HG02943 (cell line): Measurements from ENCODE around the gene FIG4.
"Not testable (repeated sequence)": the region's sequence is repeated elsewhere in the genome, so short reads cannot be mapped to it uniquely, and the experiment has no call there.

Experiments used
- ATAC-seq: cut with Tn5 transposase; IDR thresholded peaks from one replicate; pipeline ENCODE4 v1.9.1; 2021; ENCODE audit warnings: mild to moderate bottlenecking, low read depth, moderate library complexity; ENCODE audit not compliant: unreplicated experiment

Gene FIG4

DNA sequence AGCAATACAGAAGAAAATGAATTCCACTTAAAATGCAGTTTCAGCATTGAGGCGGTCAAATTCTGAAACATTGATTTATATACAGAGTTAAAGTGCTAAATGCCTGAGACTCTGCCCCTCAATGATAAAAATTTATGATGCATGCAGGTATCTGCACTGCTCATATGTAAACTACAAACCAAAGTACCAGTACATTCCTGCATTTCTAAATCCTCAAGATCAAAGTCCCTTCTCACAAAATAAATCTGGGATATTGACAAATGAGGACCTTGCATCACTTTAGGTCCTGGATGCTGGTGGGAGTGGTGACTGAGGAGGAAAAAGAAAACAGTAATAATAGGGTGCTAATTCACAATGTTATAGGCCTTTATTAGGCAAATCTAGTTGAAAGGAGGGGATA lies 101.9 kb downstream of the FIG4 start:
- no peak for ATAC-seq

DNA sequence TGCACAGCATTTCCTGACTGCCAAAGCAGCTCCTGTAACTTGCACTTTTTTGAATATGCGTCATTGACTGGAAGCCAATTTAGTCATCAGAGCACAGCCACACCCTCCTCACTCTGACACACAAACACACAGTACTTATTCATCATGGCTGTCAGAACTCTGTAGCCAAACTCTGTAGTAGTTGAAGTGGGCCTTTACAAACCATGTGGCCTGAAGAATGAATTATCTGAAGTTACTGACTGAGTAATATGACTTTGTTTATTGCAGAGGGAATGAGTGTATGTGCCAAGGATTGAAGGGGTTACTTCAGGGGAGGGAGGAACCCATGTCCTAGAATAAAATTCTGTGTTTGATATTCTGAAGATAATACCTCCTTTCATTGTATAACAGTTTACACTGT lies 102.7 kb downstream of the FIG4 start:
- ATAC-seq = no peak

DNA sequence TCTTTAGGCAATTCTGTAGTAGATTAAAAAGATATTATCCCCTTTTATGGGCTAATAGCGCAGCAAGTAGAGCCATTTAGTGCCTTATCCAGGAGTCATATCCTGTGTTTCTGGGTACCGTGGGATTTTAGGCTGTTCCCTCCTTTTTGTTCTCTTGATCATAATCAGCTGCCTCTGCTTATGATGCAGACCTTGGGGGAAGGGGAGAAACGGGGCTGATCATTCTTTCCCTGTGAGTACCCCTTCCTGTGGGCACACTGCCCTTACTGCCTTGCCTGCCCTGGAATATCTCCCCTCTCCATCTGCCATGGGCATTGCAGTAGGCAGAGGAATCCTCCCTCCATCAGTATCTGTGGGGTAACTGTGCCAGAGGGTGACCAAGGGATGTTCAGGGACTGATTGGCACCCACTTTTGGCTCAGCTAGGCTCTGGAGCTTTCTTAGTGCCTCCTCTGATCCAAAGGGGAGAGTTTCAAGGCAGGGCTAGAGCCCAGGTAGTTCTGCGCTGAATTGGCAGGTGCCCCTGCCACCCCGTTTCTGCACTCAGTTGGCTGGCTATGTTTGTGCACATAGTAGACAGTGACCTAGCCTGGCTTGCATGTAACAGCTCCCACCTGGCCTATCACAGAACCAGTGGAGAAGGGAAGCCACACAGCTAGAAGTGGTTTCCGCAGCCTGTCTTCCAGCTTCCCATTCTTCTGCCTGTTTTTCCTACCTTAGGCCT lies 103.3 kb downstream of the FIG4 start:
- ATAC-seq = no peak

DNA sequence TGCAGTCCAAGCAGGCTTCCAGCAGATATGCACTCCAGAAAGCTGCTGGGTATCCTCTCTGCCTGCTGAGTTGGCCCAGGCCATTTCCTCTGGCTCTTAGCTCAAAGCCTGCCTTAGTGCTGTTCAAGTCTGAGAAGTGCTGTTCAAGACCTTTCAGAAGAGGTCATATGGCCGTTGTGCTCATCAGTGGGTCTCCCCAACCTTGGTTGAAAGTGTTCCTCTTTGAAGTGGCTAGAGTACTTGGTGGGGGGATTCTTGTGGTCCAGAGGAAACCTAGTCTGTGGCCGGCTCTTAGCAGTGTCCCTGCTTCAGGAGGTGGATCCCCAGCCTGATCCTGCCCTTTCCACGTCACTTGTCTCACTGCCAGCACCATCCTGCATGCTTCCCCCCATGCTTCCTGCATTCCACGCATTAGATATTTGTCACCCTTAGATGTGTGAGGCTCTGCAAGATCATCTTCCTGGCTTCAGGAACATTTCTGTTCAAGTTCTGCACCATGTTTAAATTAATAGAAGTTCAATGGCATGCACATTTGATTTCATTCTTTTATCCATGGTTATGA lies 105.0 kb downstream of the FIG4 start:
- no peak for ATAC-seq

DNA sequence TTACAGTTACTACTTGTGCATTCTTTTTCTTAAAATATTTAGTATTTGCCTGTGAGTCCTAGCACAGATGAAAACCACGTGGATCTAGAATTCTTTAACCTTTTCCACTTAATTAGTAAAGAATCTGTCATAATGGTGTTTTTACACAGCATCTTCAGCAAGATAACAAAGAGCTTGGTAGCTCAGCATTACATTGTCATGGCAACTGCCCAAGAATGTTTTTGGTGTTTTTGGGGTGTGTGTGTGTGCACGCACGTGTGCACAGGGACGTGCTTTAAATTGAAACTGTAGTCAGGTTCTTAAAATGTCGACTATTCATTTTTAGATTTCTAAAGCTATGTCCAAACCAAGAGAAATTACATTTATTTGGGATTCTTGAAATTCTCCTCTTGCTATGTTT lies 108.0 kb downstream of the FIG4 start:
- ATAC-seq = no peak

DNA sequence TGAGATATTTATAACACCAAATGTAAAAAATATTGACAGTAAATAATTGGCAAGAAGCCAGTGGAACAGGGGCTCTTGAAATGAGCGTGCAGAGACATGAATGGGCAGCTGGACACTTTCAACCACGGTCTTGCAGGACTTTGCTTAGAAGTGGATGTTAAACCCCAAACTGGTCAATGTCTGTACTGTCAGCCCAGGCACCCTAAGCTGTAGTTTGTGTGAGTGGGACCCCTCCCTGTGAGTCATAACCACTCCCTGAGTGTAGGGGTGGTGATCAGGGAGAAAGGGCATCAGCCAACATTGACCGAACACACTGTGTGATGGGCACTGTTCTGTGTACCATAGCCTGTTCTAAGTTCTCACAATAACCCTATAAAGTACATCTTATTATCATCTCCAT lies 108.6 kb downstream of the FIG4 start:
- no peak for ATAC-seq

DNA sequence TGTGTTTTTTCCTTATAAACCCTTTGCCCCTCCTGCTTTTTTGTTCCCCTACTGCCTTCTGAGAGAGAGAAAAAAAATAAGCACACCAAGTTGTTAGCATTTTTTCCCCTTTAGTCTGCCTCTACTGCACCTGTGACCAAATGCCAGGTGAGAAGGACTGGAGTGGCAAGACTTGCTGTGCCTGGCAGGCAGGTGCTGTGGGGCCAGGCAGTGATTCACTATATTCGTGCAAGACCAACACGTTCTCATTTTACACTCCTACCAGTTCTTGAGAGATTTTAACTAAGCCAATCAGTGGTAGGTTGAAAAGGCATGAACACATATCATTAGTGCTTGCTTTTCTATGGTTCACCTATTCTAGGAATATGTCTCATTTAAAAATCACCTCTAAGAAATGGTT lies 109.7 kb downstream of the FIG4 start:
- ATAC-seq = no peak

DNA sequence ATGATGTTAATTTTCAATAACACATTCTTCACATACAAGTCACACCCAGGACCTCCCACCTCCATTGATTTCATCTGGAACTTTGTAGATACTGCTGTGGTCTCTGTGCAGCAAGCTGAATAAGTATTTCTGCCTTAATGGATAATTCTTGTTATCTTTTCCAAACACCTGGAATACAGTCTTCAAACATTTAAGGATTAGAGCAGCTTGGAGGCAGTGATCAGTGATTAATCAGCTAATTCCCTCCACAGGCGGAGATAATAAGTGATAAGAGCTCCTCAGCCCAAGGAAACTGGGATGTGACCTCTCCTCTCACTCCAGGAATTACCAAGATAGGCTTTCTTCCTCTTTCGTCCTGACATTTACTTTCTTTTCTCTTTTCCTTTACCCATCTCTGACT lies 110.7 kb downstream of the FIG4 start:
- ATAC-seq = no peak

DNA sequence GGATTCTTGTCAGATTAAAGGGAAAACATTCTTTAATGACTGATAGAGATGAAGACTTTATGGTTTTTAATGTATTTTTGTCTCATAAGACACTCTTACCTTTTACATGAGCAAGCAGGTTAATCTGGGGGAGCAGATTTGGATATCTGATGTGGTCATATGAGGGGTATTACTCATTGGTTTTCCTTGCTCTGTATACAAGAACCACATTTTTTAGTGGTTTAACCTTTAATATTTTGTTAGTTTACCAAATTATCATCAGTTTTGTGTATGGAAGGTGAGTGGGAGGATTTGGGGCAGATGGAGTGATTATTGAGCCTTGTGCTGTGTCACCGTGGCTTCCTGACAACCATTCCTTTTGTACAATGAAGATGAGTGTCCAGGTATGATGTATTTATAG lies 112.9 kb downstream of the FIG4 start:
- ATAC-seq = no peak

DNA sequence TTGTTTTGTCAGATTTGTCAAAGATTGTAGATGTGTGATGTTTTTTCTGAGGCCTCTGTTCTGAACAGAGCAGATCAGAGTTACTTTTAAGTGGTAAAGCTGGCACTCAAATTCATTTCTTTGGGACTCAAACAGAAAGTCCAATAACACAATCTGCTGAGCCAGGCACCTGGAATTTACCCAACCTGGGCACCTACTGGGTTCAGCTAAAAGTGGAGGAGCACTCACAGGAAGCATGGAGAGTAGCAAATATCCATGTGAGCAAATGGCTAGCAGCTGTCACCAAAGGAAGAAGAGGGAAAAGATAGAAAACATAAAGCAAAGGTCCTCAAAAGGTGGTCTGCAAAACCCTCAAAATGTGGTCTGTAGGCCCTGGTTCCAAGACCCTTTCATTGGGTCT lies 116.8 kb downstream of the FIG4 start:
- ATAC-seq = no peak

DNA sequence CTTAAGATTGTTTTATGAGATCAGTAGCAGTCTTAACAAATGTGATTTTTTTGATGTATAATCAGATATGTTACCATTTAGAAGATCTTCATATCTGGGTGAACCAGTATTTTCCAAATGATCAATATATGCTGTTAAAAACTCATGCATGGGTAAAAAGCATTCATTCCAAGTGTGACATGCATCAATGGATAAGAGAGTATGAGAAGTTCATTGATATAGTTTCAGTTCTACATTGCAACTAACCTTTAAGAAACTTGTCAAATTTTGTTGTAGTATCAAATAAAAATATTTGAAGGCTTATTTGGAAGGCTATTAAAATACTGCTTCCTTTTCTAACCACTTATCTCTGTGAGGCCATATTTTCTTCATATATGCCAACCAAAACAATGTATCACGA lies 117.7 kb downstream of the FIG4 start:
- ATAC-seq = no peak

DNA sequence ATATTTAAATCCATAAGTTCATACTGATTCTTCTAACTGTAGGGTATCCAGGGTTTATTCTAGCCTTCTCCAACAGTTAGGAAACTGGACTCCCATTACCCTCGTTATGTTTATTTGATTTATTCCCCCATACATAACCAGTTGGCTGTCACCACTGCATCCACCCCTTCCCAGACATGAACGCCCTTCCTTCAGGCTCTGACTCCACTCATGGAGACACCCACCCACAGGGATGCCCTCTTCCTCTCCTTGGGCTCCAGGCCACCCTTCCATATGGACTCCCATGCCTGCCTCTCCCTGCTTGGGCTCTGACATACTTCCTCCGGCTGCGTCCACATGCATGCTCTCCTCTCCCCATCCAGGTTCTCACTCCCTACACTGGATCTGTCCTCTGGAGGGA lies 124.0 kb downstream of the FIG4 start:
- no peak for ATAC-seq

DNA sequence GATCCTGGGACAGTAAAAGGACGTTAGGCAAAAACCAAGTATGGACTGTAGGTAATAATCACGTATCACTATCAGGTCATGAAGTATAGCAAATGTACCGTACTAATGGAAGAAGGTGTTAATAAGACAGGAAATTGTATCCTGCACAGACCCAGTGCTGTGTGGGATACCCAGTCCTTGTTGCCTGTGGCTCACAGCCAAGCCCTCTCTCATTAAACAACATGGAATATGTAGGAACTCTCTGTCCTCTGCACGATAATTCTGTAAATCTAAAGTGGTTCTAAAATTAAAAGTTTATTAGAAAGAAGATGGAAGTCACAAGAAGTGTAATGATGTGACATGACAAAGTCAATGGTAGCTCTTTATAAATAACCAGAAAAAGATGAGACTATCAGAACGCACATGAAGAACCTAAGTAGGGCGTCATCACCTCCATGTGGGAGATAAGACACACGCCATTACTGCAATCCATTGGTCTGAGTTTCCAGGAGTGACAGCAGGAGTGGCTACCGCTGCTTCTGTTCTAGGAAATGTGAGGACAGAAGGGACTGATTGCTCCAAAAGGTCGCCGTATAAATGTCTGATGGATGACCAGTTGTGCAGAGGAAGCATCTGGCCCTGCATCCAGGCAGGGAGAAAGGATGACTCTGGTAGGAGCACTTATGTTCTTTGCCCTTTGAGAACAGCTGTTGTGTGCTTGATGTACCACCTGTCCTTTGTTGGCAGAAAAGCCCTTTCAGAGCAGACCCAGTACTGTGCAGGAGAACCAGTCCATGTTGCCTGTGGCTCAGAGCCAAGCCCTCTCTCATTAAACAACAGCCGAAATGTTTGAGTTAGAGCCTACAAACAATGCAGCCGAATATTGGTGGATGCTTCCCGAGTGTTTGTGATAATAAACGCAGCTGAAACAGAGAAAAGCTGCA lies 125.6 kb downstream of the FIG4 start:
- no peak for ATAC-seq

DNA sequence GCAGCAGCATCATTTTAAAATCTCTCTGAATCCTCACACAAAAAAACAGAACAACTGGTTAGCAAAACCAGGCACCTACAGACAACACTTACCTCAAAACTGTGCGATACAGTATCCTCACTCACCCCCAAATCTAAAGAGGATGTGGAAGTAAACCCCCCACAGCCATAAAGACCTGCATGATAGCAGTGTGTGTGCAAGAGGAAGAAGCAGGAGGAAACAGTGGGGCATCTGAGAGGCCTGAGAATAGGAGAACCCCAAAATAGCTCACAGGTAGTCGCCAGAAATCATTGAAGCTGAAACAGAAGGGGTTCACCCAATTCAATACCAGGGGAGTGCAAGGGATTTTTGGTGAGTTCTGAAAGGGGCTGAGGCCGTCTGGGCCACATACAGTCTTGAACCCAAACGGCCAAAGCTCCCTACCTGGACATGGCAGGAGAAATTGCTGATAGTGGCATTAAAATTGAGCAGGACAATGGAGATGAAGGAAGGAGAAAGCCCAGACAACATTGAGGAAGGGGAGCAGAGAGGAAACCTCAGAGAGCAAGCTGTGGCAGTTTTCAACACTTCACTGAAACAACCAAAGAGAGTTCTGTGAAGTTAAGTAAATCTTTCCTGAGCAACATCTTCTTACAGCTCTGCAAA lies 129.7 kb downstream of the FIG4 start:
- no peak for ATAC-seq

DNA sequence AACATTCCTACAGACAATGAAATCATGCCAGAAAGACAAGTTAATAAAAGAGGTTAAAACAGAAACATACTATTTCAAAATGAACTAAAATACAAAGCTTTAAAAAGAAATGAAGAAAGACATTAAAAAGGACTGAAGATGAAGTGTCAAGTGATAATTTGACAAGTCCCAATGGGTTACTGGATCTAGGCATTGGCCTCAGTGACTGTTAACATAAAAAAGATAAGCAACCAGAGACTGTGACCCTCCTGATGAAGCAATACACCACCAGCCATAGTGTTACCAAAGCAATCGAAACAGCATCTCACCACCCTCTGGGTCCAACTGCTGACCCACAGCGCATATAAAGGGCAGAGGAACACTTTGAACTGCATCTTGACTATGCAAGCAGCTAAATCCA lies 130.3 kb downstream of the FIG4 start:
- no peak for ATAC-seq

DNA sequence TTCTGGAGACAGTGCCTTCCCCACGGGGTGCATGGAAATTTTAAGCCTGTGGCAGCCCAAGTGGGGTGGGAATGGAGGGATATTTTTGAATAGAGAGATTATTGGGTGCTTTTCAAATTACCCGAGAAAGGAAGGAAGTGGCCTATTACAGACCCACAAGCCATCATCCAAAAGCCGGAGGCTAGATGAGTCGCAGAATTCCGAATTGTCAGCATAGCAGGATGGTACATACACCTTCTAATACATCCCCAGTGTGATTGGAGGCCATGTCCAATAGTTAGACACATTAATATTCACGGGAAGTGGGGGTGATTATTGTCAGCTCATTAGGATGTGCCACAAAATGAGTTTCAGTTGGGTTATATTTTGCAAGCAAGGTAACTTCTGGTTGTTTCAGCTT lies 133.0 kb downstream of the FIG4 start:
- ATAC-seq = no peak

DNA sequence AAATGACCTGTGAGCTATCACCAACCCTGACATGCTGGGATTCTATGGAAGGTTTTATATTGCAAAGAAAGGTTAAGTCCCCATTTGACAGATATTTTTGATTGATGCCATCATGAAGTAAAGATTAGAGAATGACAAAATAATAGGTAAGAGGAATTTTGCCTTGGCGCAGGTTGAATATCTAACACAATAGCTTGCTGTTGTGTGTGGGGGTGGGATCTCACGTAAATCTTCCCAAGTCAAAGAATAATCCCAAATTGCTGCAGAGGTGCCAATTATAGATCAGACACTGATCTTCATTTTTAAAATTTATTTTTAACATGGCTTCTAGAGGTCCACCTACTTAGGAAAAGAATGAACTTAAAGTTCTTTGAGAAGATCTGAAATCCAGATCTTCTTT lies 135.5 kb downstream of the FIG4 start:
- ATAC-seq = no peak

DNA sequence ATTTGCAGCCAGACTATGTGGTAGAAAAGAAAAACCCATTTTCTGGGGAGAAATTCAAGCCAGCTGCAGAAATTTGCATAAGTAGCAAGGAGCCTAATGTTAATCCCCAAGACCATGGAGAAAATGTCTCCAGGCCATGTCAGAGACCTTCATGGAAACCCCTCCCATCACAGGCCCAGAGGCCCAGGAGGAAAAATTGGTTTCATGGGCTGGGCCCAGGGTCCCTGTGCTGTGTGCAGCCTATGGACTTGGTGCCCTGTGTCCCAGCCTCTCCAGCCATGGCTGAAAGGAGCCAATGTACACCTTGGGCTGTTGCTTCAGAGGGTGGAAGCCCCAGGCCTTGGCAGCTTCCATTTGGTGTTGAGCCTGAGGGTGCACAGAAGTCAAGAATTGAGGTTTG lies 140.3 kb downstream of the FIG4 start:
- ATAC-seq = not testable (repeated sequence)

DNA sequence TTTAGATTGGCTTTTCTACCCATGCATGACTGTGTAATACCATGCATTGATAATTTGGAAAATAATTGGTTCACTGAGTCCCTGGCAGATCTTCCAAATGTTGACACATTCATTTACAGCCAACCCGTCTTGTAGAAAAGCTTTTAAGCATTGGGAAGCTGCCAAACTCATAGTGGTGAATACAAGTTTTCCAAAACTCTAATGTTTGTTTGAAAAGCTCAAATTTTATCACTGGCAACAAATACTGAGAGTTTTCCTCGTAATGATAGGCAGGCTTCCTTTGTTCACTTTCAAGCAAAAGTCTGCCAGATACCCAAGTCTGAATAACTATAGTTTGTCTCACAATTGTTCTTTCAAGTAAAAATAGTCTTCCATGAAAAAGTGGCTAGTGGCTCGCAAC lies 143.0 kb downstream of the FIG4 start:
- ATAC-seq = no peak

DNA sequence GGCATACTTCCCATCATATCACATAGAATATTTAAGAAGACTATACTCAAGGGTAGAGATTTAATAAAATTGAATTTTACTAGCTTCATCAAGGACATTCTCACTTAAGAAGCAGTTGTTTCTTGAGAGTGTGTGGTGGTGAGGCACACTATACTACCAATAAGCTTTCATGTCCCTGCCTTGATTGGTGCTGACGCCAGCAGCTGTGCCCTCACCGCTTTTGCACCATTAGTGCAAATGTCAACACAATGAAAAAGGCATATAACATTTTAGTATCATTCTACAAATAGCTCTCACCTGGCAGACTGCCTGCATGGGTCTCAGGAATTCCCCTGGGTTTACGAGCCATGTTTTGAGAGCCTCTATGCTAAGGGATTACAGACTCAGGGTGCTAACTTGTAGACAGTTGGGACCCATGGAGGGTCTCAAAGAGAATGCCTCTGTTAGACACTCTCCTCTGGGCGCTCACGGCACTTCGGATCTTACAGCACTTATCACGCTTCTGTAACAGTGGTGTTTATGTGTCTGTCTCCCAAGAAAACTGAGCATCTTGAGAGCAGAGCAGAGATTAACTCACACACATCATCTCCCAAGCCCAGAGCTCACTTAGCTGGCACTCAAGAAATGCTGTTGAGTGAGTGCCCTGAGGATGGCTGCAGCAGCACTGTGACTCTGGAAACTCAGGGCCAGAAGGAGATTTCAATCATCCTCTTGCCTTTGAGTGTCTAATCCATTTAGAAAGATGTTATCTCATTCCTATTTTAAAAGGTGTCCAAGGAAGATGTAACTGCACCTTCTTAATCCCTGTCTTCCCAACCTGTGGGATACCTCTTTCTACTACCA lies 143.7 kb downstream of the FIG4 start:
- ATAC-seq = no peak
